Measurements from ENCODE around the gene SUPT4H1.

SUPT4H1 gene

GRCh38 chr17:58339755-58340404 lies 12.1 kb downstream of the SUPT4H1 start:
- no peak for DNase-seq (ENCODE audit: low spot score)

- no peak for DNase-seq (ENCODE audit: low spot score)
Measured at GRCh38 chr17:58338841-58339754, 12.9 kb downstream of the SUPT4H1 start.

- no peak for DNase-seq (ENCODE audit: low spot score)
Measured at GRCh38 chr17:58338454-58338840, 13.6 kb downstream of the SUPT4H1 start.

- DNase-seq (ENCODE audit: low spot score) = no peak
Measured at GRCh38 chr17:58337600-58338453, 14.2 kb downstream of the SUPT4H1 start.

GRCh38 chr17:58337210-58337599 lies 14.8 kb downstream of the SUPT4H1 start:
- no peak for DNase-seq (ENCODE audit: low spot score)

GRCh38 chr17:58336456-58337209 lies 15.4 kb downstream of the SUPT4H1 start:
- DNase-seq (ENCODE audit: low spot score) = no peak

GRCh38 chr17:58335779-58336455 lies 16.1 kb downstream of the SUPT4H1 start:
- DNase-seq (ENCODE audit: low spot score) = no peak

GRCh38 chr17:58335061-58335731 lies 16.8 kb downstream of the SUPT4H1 start:
- DNase-seq (ENCODE audit: low spot score) = no peak

- DNase-seq (ENCODE audit: low spot score) = no peak
Measured at GRCh38 chr17:58334661-58335060, 17.3 kb downstream of the SUPT4H1 start.

GRCh38 chr17:58334256-58334655 lies 17.7 kb downstream of the SUPT4H1 start:
- DNase-seq (ENCODE audit: low spot score) = no peak

- no peak for DNase-seq (ENCODE audit: low spot score)
Measured at GRCh38 chr17:58333736-58334207, 18.2 kb downstream of the SUPT4H1 start.

- no peak for DNase-seq (ENCODE audit: low spot score)
Measured at GRCh38 chr17:58332778-58333735, 18.9 kb downstream of the SUPT4H1 start.

- DNase-seq (ENCODE audit: low spot score) = no peak
Measured at GRCh38 chr17:58331815-58332777, 19.9 kb downstream of the SUPT4H1 start.

- DNase-seq (ENCODE audit: low spot score) = no peak
Measured at GRCh38 chr17:58330997-58331814, 20.8 kb downstream of the SUPT4H1 start.

GRCh38 chr17:58330538-58330996 lies 21.4 kb downstream of the SUPT4H1 start:
- DNase-seq (ENCODE audit: low spot score) = no peak

GRCh38 chr17:58329810-58330537 lies 22.0 kb downstream of the SUPT4H1 start:
- no peak for DNase-seq (ENCODE audit: low spot score)

Data from D341Med (cell line).